Endodermal cell (in vitro differentiated cells): Measurements from ENCODE around the gene CHI3L2. TPM values are rescaled to one million over a fixed set of nuclear protein-coding genes. Genes with fewer than 3 reads are reported as not detected.

Source experiments
- DNase-seq: peaks from one replicate; pipeline ENCODE4 v3.0.0-alpha.2; 2017
- H3K27ac ChIP-seq: 2 replicates; pipeline ENCODE4 v1.5.1; 2013; ENCODE audit warnings: mild to moderate bottlenecking, low read depth, low read length, moderate library complexity
- H3K27me3 ChIP-seq: 2 replicates; pipeline ENCODE4 v1.6.1; 2013; ENCODE audit warnings: mild to moderate bottlenecking, low read length, moderate library complexity; ENCODE audit not compliant: insufficient read depth, control insufficient read depth, poor library complexity, severe bottlenecking
- H3K36me3 ChIP-seq: 2 replicates; pipeline ENCODE4 v1.7.0; 2013; ENCODE audit warnings: mild to moderate bottlenecking, low read length, moderate library complexity; ENCODE audit not compliant: control insufficient read depth, insufficient read depth
- H3K4me1 ChIP-seq: one replicate; pipeline ENCODE4 v1.7.0; 2013; ENCODE audit warnings: low read length; ENCODE audit not compliant: control insufficient read depth, insufficient read depth
- H3K4me3 ChIP-seq: 2 replicates; pipeline ENCODE4 v1.5.1; 2013; ENCODE audit warnings: mild to moderate bottlenecking, low read length, moderate library complexity
- H3K9ac ChIP-seq: 2 replicates; pipeline ENCODE4 v1.6.1; 2013; ENCODE audit warnings: mild to moderate bottlenecking, low read length, moderate library complexity; ENCODE audit not compliant: poor library complexity, severe bottlenecking; ENCODE audit errors: extremely low read depth
- H3K9me3 ChIP-seq: 2 replicates; pipeline ENCODE4 v1.6.1; 2013; ENCODE audit warnings: mild to moderate bottlenecking, low read length, moderate library complexity; ENCODE audit not compliant: control insufficient read depth
- H3K27ac Mint-ChIP-seq: 2 replicates; pipeline ENCODE4 v1.8.0; 2020; ENCODE audit warnings: mixed read lengths
- H3K27me3 Mint-ChIP-seq: 2 replicates; pipeline ENCODE4 v1.8.0; 2021; ENCODE audit warnings: mild to moderate bottlenecking, mixed read lengths; ENCODE audit not compliant: insufficient read depth
- H3K36me3 Mint-ChIP-seq: 2 replicates; pipeline ENCODE4 v1.8.0; 2020; ENCODE audit warnings: low read depth, mixed read lengths
- H3K4me1 Mint-ChIP-seq: 2 replicates; pipeline ENCODE4 v1.8.0; 2020; ENCODE audit warnings: mixed read lengths
- H3K4me3 Mint-ChIP-seq: 2 replicates; pipeline ENCODE4 v1.8.0; 2020; ENCODE audit warnings: mild to moderate bottlenecking, moderate library complexity, mixed read lengths
- H3K9me3 Mint-ChIP-seq: 2 replicates; pipeline ENCODE4 v1.8.0; 2020; ENCODE audit warnings: mild to moderate bottlenecking, mixed read lengths
- CTCF ChIP-seq: fragments of 200-600 bp; sonication (generic); conservative IDR thresholded peaks from 2 replicates; pipeline ENCODE4 v1.5.0; 2021; ENCODE audit warnings: antibody characterized with exemption, mild to moderate bottlenecking
- WGBS, 2 experiments: methylation state at CpG; one replicate each; pipeline versions ENCODE4 v1.1.5 to v1.1.7; 2013; ENCODE audit warnings: missing lambda C conversion rate in 2 of 2, mixed read lengths in 1 of 2; ENCODE audit not compliant: insufficient coverage in 1 of 2, insufficient read length in 1 of 2; 5-methylcytosine and 5-hydroxymethylcytosine counted together
- total RNA-seq, 2 donors: library from RNA; stranded (reverse); fragmentation: NEBNext Ultra II Directional in 1 of 2; extraction: Animal tissue kit (Norgen Biotek cat#: 25700) in 1 of 2; gene quantifications; 2 replicates in 1 of 2; 3 replicates in 1 of 2; pipeline ENCODE4 v1.2.1, GENCODE V29; 2021

CHI3L2 gene
- total RNA-seq, 2 donors from 2014 or later: not detected

GRCh38 chr1:111193712-111194480 is 33.6 kb upstream of the CHI3L2 start:
- H3K36me3 ChIP-seq: no peaks in the 10 kb centered on the region
- no peak for TF ChIP-seq CTCF
- Mint-ChIP-seq H3K27me3 (no peaks in the 10 kb centered on the region), H3K4me3 (no peak overlapping the region), H3K4me1 (peaks cover 25% of the 10 kb centered on the region), H3K9me3 (no peaks in the 10 kb centered on the region), H3K27ac (no peak overlapping the region), H3K36me3 (peaks cover 10% of the 10 kb centered on the region)
- no peak overlapping the region for H3K27ac ChIP-seq
- H3K9ac ChIP-seq: no peak overlapping the region
- 86 to 94% methylated on average over 2 to 3 of the region's 3 CpGs for WGBS, 2 experiments
- no peak overlapping the region for H3K4me3 ChIP-seq
- DNase-seq: no peak
- H3K4me1 ChIP-seq: peaks cover 12% of the 10 kb centered on the region
- H3K27me3 ChIP-seq: no peaks in the 10 kb centered on the region
- no peaks in the 10 kb centered on the region for H3K9me3 ChIP-seq

- Histone ChIP-seq H3K36me3 (no peaks in the 10 kb centered on the region), H3K9ac (no peak overlapping the region), H3K4me1 (peaks cover 12% of the 10 kb centered on the region), H3K9me3 (no peaks in the 10 kb centered on the region), H3K4me3 (no peak overlapping the region), H3K27me3 (no peaks in the 10 kb centered on the region), H3K27ac (no peak overlapping the region)
- DNase-seq: no peak
- 84 to 100% methylated on average over 2 to 3 of the region's 4 CpGs for WGBS, 2 experiments
- Mint-ChIP-seq H3K4me1 (peaks cover 25% of the 10 kb centered on the region), H3K36me3 (peaks cover 2% of the 10 kb centered on the region), H3K27ac (no peak overlapping the region), H3K4me3 (no peak overlapping the region), H3K9me3 (no peaks in the 10 kb centered on the region), H3K27me3 (no peaks in the 10 kb centered on the region)
- TF ChIP-seq CTCF: no peak
These were observed 32.4 kb upstream of the CHI3L2 start for GRCh38 chr1:111195002-111195684.

DNA sequence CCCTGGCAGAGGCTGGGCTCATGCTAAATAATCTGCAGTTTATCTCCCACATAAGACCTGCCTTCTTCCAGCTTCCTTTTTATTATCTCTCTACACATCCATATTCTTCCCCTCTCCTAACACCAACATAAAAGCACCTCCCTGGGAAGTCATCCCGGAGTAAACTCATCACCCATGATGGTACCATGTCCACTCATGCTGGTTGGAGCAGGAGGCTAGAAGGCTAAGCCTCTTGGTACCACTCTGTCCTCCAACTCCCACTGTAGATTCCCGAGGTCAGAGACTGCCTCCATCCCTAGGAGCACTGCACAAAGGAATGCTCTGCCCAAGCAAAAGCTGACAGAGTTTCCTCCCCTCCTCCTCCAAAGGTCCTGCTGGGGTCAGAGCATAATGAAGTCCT is 31.3 kb upstream of the CHI3L2 start:
- no peaks in the 10 kb centered on the region for H3K27me3 Mint-ChIP-seq
- H3K4me1 Mint-ChIP-seq: peaks cover 24% of the 10 kb centered on the region
- H3K36me3 Mint-ChIP-seq: no peaks in the 10 kb centered on the region
- 91 to 92% methylated on average over 2 of the region's 2 CpGs for WGBS, 2 experiments
- Histone ChIP-seq H3K27ac (no peak overlapping the region), H3K9ac (no peak overlapping the region), H3K27me3 (no peaks in the 10 kb centered on the region), H3K9me3 (no peaks in the 10 kb centered on the region), H3K36me3 (no peaks in the 10 kb centered on the region), H3K4me3 (no peak overlapping the region), H3K4me1 (peaks cover 17% of the 10 kb centered on the region)
- TF ChIP-seq CTCF: no peak
- no peak overlapping the region for H3K4me3 Mint-ChIP-seq
- no peaks in the 10 kb centered on the region for H3K9me3 Mint-ChIP-seq
- no peak overlapping the region for H3K27ac Mint-ChIP-seq
- DNase-seq: no peak
